ENCODE data around the gene TRIO. TPM values are rescaled to one million over a fixed set of nuclear protein-coding genes. Genes with fewer than 3 reads are reported as not detected.

Gene TRIO
- total RNA-seq, 1 experiment from 2014 or later = 88.8 TPM

DNA sequence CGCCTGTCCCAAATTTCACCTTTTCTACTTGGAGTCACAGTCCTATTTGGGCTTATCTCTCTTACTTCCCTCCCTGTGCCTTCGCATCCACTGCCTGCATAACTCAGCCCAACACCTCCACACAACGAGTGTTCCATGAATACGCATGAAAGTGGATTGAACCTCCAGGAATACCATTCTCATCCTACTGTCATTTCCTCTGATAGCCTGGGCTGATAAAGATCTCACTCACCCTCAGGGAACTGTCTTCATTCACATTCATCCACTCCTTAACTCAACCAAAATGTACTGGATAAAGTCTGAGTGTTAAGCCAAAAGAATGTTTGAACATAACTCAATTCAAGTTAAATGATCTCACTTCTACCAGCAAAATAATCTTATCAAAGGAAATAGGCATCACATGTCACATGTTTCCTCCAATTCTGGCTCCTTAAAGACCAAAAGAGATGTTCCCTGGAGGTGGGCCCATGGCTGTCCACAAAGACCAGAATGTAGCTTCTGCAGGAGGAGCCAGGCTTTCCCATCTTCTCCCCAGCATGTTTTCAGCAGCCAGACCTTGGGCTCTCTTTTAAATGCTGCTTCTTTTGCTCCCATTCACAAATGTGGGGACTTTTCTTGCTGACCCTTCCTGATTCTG, 28.4 kb upstream of the TRIO start:
- CTCF ChIA-PET = interaction anchor here (1.5 kb wide), 1 partner anchor 27 kb away, joined by 3 read pairs; no protein-coding TSS in a partner anchor
- TF ChIP-seq NR1H2 (CRISPR knock-in tag; IDR thresholded peaks at IDR 0.05) (no peak), CREB1 (CRISPR knock-in tag; IDR thresholded peaks at IDR 0.05) (no peak), OVOL2 (CRISPR knock-in tag; IDR thresholded peaks at IDR 0.05; ENCODE audit: borderline replicate concordance) (no peak), ZBTB21 (CRISPR knock-in tag; IDR thresholded peaks at IDR 0.05; ENCODE audit: borderline replicate concordance) (no peak), ESRRA (CRISPR knock-in tag; IDR thresholded peaks at IDR 0.05; ENCODE audit: borderline replicate concordance) (no peak), TEAD4 (CRISPR knock-in tag; IDR thresholded peaks at IDR 0.05) (no peak), TEAD1 (CRISPR knock-in tag; IDR thresholded peaks at IDR 0.05) (no peak), NFATC4 (CRISPR knock-in tag; IDR thresholded peaks at IDR 0.05) (no peak), SOX15 (CRISPR knock-in tag; IDR thresholded peaks at IDR 0.05) (no peak), SMAD4 (CRISPR knock-in tag; IDR thresholded peaks at IDR 0.05) (no peak)
- TF ChIP-seq, protein P1, sequence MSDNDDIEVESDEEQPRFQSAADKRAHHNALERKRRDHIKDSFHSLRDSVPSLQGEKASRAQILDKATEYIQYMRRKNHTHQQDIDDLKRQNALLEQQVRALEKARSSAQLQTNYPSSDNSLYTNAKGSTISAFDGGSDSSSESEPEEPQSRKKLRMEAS (CRISPR knock-in tag; IDR thresholded peaks at IDR 0.05) = no peak
- TF ChIP-seq, protein P2, sequence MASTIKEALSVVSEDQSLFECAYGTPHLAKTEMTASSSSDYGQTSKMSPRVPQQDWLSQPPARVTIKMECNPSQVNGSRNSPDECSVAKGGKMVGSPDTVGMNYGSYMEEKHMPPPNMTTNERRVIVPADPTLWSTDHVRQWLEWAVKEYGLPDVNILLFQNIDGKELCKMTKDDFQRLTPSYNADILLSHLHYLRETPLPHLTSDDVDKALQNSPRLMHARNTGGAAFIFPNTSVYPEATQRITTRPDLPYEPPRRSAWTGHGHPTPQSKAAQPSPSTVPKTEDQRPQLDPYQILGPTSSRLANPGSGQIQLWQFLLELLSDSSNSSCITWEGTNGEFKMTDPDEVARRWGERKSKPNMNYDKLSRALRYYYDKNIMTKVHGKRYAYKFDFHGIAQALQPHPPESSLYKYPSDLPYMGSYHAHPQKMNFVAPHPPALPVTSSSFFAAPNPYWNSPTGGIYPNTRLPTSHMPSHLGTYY (CRISPR knock-in tag; IDR thresholded peaks at IDR 0.05) = no peak
- TF ChIP-seq, protein P3, sequence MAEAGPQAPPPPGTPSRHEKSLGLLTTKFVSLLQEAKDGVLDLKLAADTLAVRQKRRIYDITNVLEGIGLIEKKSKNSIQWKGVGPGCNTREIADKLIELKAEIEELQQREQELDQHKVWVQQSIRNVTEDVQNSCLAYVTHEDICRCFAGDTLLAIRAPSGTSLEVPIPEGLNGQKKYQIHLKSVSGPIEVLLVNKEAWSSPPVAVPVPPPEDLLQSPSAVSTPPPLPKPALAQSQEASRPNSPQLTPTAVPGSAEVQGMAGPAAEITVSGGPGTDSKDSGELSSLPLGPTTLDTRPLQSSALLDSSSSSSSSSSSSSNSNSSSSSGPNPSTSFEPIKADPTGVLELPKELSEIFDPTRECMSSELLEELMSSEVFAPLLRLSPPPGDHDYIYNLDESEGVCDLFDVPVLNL (CRISPR knock-in tag; IDR thresholded peaks at IDR 0.05; ENCODE audit: borderline replicate concordance, low read depth) = no peak
- TF ChIP-seq, protein P4, sequence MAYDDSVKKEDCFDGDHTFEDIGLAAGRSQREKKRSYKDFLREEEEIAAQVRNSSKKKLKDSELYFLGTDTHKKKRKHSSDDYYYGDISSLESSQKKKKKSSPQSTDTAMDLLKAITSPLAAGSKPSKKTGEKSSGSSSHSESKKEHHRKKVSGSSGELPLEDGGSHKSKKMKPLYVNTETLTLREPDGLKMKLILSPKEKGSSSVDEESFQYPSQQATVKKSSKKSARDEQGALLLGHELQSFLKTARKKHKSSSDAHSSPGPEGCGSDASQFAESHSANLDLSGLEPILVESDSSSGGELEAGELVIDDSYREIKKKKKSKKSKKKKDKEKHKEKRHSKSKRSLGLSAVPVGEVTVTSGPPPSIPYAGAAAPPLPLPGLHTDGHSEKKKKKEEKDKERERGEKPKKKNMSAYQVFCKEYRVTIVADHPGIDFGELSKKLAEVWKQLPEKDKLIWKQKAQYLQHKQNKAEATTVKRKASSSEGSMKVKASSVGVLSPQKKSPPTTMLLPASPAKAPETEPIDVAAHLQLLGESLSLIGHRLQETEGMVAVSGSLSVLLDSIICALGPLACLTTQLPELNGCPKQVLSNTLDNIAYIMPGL (CRISPR knock-in tag; IDR thresholded peaks at IDR 0.05) = no peak
- TF ChIP-seq, protein P5, sequence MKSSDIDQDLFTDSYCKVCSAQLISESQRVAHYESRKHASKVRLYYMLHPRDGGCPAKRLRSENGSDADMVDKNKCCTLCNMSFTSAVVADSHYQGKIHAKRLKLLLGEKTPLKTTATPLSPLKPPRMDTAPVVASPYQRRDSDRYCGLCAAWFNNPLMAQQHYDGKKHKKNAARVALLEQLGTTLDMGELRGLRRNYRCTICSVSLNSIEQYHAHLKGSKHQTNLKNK (CRISPR knock-in tag; IDR thresholded peaks at IDR 0.05) = no peak
- TF ChIP-seq, protein P6, sequence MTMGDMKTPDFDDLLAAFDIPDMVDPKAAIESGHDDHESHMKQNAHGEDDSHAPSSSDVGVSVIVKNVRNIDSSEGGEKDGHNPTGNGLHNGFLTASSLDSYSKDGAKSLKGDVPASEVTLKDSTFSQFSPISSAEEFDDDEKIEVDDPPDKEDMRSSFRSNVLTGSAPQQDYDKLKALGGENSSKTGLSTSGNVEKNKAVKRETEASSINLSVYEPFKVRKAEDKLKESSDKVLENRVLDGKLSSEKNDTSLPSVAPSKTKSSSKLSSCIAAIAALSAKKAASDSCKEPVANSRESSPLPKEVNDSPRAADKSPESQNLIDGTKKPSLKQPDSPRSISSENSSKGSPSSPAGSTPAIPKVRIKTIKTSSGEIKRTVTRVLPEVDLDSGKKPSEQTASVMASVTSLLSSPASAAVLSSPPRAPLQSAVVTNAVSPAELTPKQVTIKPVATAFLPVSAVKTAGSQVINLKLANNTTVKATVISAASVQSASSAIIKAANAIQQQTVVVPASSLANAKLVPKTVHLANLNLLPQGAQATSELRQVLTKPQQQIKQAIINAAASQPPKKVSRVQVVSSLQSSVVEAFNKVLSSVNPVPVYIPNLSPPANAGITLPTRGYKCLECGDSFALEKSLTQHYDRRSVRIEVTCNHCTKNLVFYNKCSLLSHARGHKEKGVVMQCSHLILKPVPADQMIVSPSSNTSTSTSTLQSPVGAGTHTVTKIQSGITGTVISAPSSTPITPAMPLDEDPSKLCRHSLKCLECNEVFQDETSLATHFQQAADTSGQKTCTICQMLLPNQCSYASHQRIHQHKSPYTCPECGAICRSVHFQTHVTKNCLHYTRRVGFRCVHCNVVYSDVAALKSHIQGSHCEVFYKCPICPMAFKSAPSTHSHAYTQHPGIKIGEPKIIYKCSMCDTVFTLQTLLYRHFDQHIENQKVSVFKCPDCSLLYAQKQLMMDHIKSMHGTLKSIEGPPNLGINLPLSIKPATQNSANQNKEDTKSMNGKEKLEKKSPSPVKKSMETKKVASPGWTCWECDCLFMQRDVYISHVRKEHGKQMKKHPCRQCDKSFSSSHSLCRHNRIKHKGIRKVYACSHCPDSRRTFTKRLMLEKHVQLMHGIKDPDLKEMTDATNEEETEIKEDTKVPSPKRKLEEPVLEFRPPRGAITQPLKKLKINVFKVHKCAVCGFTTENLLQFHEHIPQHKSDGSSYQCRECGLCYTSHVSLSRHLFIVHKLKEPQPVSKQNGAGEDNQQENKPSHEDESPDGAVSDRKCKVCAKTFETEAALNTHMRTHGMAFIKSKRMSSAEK (CRISPR knock-in tag; IDR thresholded peaks at IDR 0.05; ENCODE audit: borderline replicate concordance) = no peak
- TF ChIP-seq, protein P7, sequence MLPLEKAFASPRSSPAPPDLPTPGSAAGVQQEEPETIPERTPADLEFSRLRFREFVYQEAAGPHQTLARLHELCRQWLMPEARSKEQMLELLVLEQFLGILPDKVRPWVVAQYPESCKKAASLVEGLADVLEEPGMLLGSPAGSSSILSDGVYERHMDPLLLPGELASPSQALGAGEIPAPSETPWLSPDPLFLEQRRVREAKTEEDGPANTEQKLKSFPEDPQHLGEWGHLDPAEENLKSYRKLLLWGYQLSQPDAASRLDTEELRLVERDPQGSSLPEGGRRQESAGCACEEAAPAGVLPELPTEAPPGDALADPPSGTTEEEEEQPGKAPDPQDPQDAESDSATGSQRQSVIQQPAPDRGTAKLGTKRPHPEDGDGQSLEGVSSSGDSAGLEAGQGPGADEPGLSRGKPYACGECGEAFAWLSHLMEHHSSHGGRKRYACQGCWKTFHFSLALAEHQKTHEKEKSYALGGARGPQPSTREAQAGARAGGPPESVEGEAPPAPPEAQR (CRISPR knock-in tag; IDR thresholded peaks at IDR 0.05) = no peak
- TF ChIP-seq, protein P8, sequence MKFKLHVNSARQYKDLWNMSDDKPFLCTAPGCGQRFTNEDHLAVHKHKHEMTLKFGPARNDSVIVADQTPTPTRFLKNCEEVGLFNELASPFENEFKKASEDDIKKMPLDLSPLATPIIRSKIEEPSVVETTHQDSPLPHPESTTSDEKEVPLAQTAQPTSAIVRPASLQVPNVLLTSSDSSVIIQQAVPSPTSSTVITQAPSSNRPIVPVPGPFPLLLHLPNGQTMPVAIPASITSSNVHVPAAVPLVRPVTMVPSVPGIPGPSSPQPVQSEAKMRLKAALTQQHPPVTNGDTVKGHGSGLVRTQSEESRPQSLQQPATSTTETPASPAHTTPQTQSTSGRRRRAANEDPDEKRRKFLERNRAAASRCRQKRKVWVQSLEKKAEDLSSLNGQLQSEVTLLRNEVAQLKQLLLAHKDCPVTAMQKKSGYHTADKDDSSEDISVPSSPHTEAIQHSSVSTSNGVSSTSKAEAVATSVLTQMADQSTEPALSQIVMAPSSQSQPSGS (CRISPR knock-in tag; IDR thresholded peaks at IDR 0.05; ENCODE audit: borderline replicate concordance, low read depth) = no peak
- ATAC-seq (no peak), DNase-seq (ENCODE audit: low spot score) (no peak)
- POLR2A ChIA-PET = no interaction called here
- Mint-ChIP-seq H3K4me3 (no peak overlapping the region), H3K27me3 (ENCODE audit: low read depth) (peaks cover 4% of the 10 kb centered on the region), H3K4me1 (peaks cover 32% of the 10 kb centered on the region), H3K36me3 (no peaks in the 10 kb centered on the region; the same call in 1 of the 2 replicates), H3K27ac (no peak overlapping the region), H3K9me3 (no peaks in the 10 kb centered on the region)
